Stomach (tissue), 4 donors: ENCODE data around the gene STK35.

Experiments used
- EP300 ChIP-seq: sonication (generic); formaldehyde crosslinking; IDR thresholded peaks from one replicate; pipeline ENCODE4 v1.6.1; 2017; ENCODE audit warnings: antibody characterized with exemption
- POLR2A ChIP-seq, 4 donors: fragments of 450-650 bp; IDR thresholded peaks; one replicate each; pipeline ENCODE4 v1.6.1; 2016; ENCODE audit warnings: antibody characterized with exemption in 4 of 4, control low read depth in 2 of 4, mild to moderate bottlenecking in 1 of 4, moderate library complexity in 1 of 4
- POLR2AphosphoS5 ChIP-seq, 3 donors: sonication (generic); formaldehyde crosslinking; IDR thresholded peaks; one replicate each; pipeline ENCODE4 v1.6.1; 2016; ENCODE audit warnings: antibody characterized with exemption in 3 of 3
- TF ChIP-seq, protein P1 (sequence below), 7 experiments: fragments of 450-650 bp in 4 of 7; fragments of 200-600 bp in 3 of 7; sonication (generic) in 3 of 7; IDR thresholded peaks; one replicate each; pipeline ENCODE4 v1.5.1; 2016 to 2019; ENCODE audit warnings: antibody characterized with exemption in 7 of 7, control low read depth in 2 of 7, mild to moderate bottlenecking in 1 of 7

- TF ChIP-seq, protein P1, sequence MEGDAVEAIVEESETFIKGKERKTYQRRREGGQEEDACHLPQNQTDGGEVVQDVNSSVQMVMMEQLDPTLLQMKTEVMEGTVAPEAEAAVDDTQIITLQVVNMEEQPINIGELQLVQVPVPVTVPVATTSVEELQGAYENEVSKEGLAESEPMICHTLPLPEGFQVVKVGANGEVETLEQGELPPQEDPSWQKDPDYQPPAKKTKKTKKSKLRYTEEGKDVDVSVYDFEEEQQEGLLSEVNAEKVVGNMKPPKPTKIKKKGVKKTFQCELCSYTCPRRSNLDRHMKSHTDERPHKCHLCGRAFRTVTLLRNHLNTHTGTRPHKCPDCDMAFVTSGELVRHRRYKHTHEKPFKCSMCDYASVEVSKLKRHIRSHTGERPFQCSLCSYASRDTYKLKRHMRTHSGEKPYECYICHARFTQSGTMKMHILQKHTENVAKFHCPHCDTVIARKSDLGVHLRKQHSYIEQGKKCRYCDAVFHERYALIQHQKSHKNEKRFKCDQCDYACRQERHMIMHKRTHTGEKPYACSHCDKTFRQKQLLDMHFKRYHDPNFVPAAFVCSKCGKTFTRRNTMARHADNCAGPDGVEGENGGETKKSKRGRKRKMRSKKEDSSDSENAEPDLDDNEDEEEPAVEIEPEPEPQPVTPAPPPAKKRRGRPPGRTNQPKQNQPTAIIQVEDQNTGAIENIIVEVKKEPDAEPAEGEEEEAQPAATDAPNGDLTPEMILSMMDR (IDR thresholded peaks at IDR 0.05): no peak
- TF ChIP-seq POLR2A (IDR thresholded peaks at IDR 0.05) (no peak), EP300 (no peak), POLR2AphosphoS5 (IDR thresholded peaks at IDR 0.05) (no peak)
Measured at GRCh38 chr20:2164966-2165365, 63.3 kb downstream of the STK35 start.
